ENCODE measurements around the gene MIOS.

The MIOS gene

GRCh38 chr7:7570584-7570983, 3.9 kb downstream of the MIOS start:
- H2AFZ ChIP-seq (ENCODE audit: low read length): no peak overlapping the region
- H3K4me2 ChIP-seq (ENCODE audit: low read depth, low read length): no peak overlapping the region
- peaks cover 80% of the 10 kb centered on the region for H3K79me2 ChIP-seq (ENCODE audit: low read length)
- no peaks in the 10 kb centered on the region for H3K27me3 ChIP-seq (replicated peaks; ENCODE audit: insufficient read depth, low read length)
- no peaks in the 10 kb centered on the region for H4K20me1 ChIP-seq (ENCODE audit: insufficient read depth, low read length)
- H3K9me2 ChIP-seq (replicated peaks; ENCODE audit: insufficient read depth, low read length): no peaks in the 10 kb centered on the region
- H3K9ac ChIP-seq (ENCODE audit: low read length): no peak overlapping the region
- peaks cover 23% of the 10 kb centered on the region for H3K4me1 ChIP-seq (ENCODE audit: low read length)
- no peak overlapping the region for H3K4me3 ChIP-seq (ENCODE audit: low read length)
- H3F3A ChIP-seq (ENCODE audit: insufficient read depth, low read length): peaks cover 15% of the 10 kb centered on the region
- DNase-seq: no peak
- H3K36me3 ChIP-seq (replicated peaks; ENCODE audit: insufficient read depth, low read length): 0 out of 2 replicates have a peak, but pooled peaks cover 4% of the 10 kb centered on the region
- H3K27ac ChIP-seq (ENCODE audit: low read length): no peak overlapping the region
- TF ChIP-seq EZH2phosphoT487 (IDR thresholded peaks at IDR 0.05; ENCODE audit: low read length): no peak
- no peak for TF ChIP-seq EZH2 (optimal IDR thresholded peaks at IDR 0.05; ENCODE audit: low read depth, low read length)
- no peak for TF ChIP-seq CTCF (IDR thresholded peaks at IDR 0.05; ENCODE audit: low read length)
- no peaks in the 10 kb centered on the region for H3K9me3 ChIP-seq (replicated peaks; ENCODE audit: insufficient read depth, low read length)

DNA sequence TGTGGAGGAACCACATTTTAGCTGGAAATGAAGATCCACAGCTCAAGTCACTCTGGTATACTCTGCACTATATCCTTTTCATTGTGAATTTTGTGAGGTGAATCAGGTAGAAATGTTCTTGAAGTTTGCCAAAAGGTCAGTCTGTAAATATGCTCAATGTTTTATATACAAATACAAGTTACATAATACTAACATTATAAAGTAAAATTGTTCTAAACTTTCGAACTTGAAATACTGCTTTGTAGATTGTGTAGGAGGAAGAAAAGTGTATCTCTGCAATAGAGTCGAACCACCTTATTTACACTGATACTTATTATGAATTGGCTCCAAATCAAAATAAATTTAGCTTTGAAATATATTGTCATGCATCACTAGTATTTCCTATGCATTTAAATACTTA, 7.0 kb downstream of the MIOS start:
- Histone ChIP-seq H3K27me3 (replicated peaks; ENCODE audit: insufficient read depth, low read length) (no peaks in the 10 kb centered on the region), H3K9me2 (replicated peaks; ENCODE audit: insufficient read depth, low read length) (no peaks in the 10 kb centered on the region), H3K9ac (ENCODE audit: low read length) (no peak overlapping the region), H3K4me3 (ENCODE audit: low read length) (no peak overlapping the region), H3K4me1 (ENCODE audit: low read length) (peaks cover 29% of the 10 kb centered on the region), H3K79me2 (ENCODE audit: low read length) (peaks cover 63% of the 10 kb centered on the region), H3K9me3 (replicated peaks; ENCODE audit: insufficient read depth, low read length) (no peaks in the 10 kb centered on the region), H2AFZ (ENCODE audit: low read length) (no peak overlapping the region), H4K20me1 (ENCODE audit: insufficient read depth, low read length) (no peaks in the 10 kb centered on the region), H3K36me3 (replicated peaks; ENCODE audit: insufficient read depth, low read length) (0 out of 2 replicates have a peak, but pooled peaks cover 4% of the 10 kb centered on the region), H3K27ac (ENCODE audit: low read length) (no peak overlapping the region), H3K4me2 (ENCODE audit: low read depth, low read length) (no peak overlapping the region), H3F3A (ENCODE audit: insufficient read depth, low read length) (peaks cover 8% of the 10 kb centered on the region)
- DNase-seq: no peak
- TF ChIP-seq EZH2 (optimal IDR thresholded peaks at IDR 0.05; ENCODE audit: low read depth, low read length) (no peak), CTCF (IDR thresholded peaks at IDR 0.05; ENCODE audit: low read length) (no peak), EZH2phosphoT487 (IDR thresholded peaks at IDR 0.05; ENCODE audit: low read length) (no peak)

GRCh38 chr7:7576344-7576743, 9.7 kb downstream of the MIOS start:
- Histone ChIP-seq H3K4me1 (ENCODE audit: low read length) (peaks cover 21% of the 10 kb centered on the region), H4K20me1 (ENCODE audit: insufficient read depth, low read length) (no peaks in the 10 kb centered on the region), H2AFZ (ENCODE audit: low read length) (no peak overlapping the region), H3K79me2 (ENCODE audit: low read length) (peaks cover 36% of the 10 kb centered on the region), H3K36me3 (replicated peaks; ENCODE audit: insufficient read depth, low read length) (0 out of 2 replicates have a peak, but pooled peaks cover 4% of the 10 kb centered on the region), H3K9me3 (replicated peaks; ENCODE audit: insufficient read depth, low read length) (no peaks in the 10 kb centered on the region), H3K9ac (ENCODE audit: low read length) (no peak overlapping the region), H3K9me2 (replicated peaks; ENCODE audit: insufficient read depth, low read length) (no peaks in the 10 kb centered on the region), H3K27me3 (replicated peaks; ENCODE audit: insufficient read depth, low read length) (no peaks in the 10 kb centered on the region), H3F3A (ENCODE audit: insufficient read depth, low read length) (no peaks in the 10 kb centered on the region), H3K27ac (ENCODE audit: low read length) (no peak overlapping the region), H3K4me3 (ENCODE audit: low read length) (no peak overlapping the region), H3K4me2 (ENCODE audit: low read depth, low read length) (no peak overlapping the region)
- DNase-seq: no peak
- TF ChIP-seq EZH2 (optimal IDR thresholded peaks at IDR 0.05; ENCODE audit: low read depth, low read length) (no peak), EZH2phosphoT487 (IDR thresholded peaks at IDR 0.05; ENCODE audit: low read length) (no peak), CTCF (IDR thresholded peaks at IDR 0.05; ENCODE audit: low read length) (no peak)

Measured in MM.1S (cell line).